Measurements from ENCODE around the gene CANT1. TPM values are rescaled to one million over a fixed set of nuclear protein-coding genes. Genes with fewer than 3 reads are reported as not detected.

CANT1 gene
- total and polyA plus RNA-seq, 2 of the 13 experiments (the other 11 are each of a cell fraction or from before 2014, with no cell fraction given): 34.1 to 42.1 TPM

- H4K20me1 ChIP-seq (ENCODE audit: insufficient read depth, low read length): no peaks in the 10 kb centered on the region; the same call in 1 of the 2 replicates
- DNase-seq (ENCODE audit: low spot score) (no peak), ATAC-seq (no peak), FAIRE-seq (no peak)
- WGBS (ENCODE audit: low lambda C conversion rate): 90% methylated on average over 17 of the region's 18 CpGs
- no peak for TF ChIP-seq ZBTB37 (CRISPR knock-in tag; IDR thresholded peaks at IDR 0.05)
- no peak for TF ChIP-seq PHF20 (CRISPR knock-in tag; IDR thresholded peaks at IDR 0.05)
- TF ChIP-seq RBM22 (optimal IDR thresholded peaks at IDR 0.05; ENCODE audit: low read length): peak; percentile 37
- H3K27ac ChIP-seq (ENCODE audit: extremely low read length, insufficient read depth, low read length): no peak overlapping the region
- peaks cover 8% of the 10 kb centered on the region for H3K79me2 ChIP-seq (ENCODE audit: insufficient read depth, low read length)
- no peaks in the 10 kb centered on the region for H3K27me3 ChIP-seq (ENCODE audit: control insufficient read depth in 1 of 2, insufficient read depth in 2 of 2, low read length in 2 of 2)
- H3K9me3 ChIP-seq (ENCODE audit: low read length): no peaks in the 10 kb centered on the region
- no peak overlapping the region for H3K4me2 ChIP-seq (ENCODE audit: low read depth, low read length)
- ChIA-PET CTCF (ENCODE audit: low intra/inter-chr PET ratio, low total read pairs) (no interaction called here), POLR2A (interaction anchor here (1.1 to 1.6 kb wide), 4 partner anchors 14 to 31 kb away, joined by 3 to 7 read pairs (median 4); partner anchors contain the start of genes CANT1 and LGALS3BP)
- H3K4me3 ChIP-seq (replicated peaks in 1 of 3; ENCODE audit: insufficient read depth in 1 of 3, low read depth in 2 of 3, low read length in 3 of 3): no peak overlapping the region
- in situ Hi-C loops (cut with HindIII; ENCODE audit: extremely low pct_ligation_motif_present, low pct_unique_long_range_greater_than_20kb) (no loop called here), intact Hi-C loops (cut with micrococcal nuclease; ENCODE audit: unreplicated experiment) (no loop called here)
- no peak overlapping the region for H3K9ac ChIP-seq (ENCODE audit: insufficient read depth, low read depth, low read length)
- H3K36me3 ChIP-seq (replicated peaks in 1 of 2; ENCODE audit: control insufficient read depth in 1 of 2, insufficient read depth in 2 of 2, low read length in 2 of 2): peaks cover 34 to 71% of the 10 kb centered on the region in 2 experiments
- H3K4me1 ChIP-seq (ENCODE audit: insufficient read depth, low read length): no peaks in the 10 kb centered on the region
- no TSS peak for BruUV-seq (replicated peaks)
- no peak overlapping the region for H2AFZ ChIP-seq (ENCODE audit: low read length)
Observed at GRCh38 chr17:78995761-78996451, 13.7 kb downstream of the CANT1 start.

- TF ChIP-seq AGO2 (optimal IDR thresholded peaks at IDR 0.05; ENCODE audit: low read depth, low read length) (peak; percentile 71), ZSCAN25 (CRISPR knock-in tag; IDR thresholded peaks at IDR 0.05) (peak; percentile 53; the same call in 1 of the 2 replicates), TBL1XR1 (IDR thresholded peaks at IDR 0.05; ENCODE audit: borderline replicate concordance, low read length, partially characterized antibody) (no peak), KLF9 (CRISPR knock-in tag; IDR thresholded peaks at IDR 0.05; ENCODE audit: low read depth) (no peak), NFE2L1 (CRISPR knock-in tag; IDR thresholded peaks at IDR 0.05; ENCODE audit: borderline replicate concordance) (no peak), KAT2B (IDR thresholded peaks at IDR 0.05; ENCODE audit: borderline replicate concordance, low read depth, low read length) (no peak), POLR2G (IDR thresholded peaks at IDR 0.05; ENCODE audit: low read depth, low read length) (0 out of 2 replicates have a peak, but pooled peaks have one; percentile 37), MAFF (IDR thresholded peaks at IDR 0.05; ENCODE audit: low read depth, low read length) (no peak), ZNF282 (IDR thresholded peaks at IDR 0.05; ENCODE audit: partially characterized antibody) (no peak), RBFOX2 (IDR thresholded peaks at IDR 0.05; ENCODE audit: low read depth, low read length) (0 out of 2 replicates have a peak, but pooled peaks have one; percentile 31), HDAC2 (CRISPR knock-in tag; IDR thresholded peaks at IDR 0.05) (no peak), SSRP1 (CRISPR knock-in tag; IDR thresholded peaks at IDR 0.05) (no peak)
- WGBS (ENCODE audit: low lambda C conversion rate): 98% methylated on average over 34 of the region's 34 CpGs
- Histone ChIP-seq H3K27ac (ENCODE audit: extremely low read length, insufficient read depth, low read length) (no peak overlapping the region), H3K9me3 (ENCODE audit: low read length) (no peaks in the 10 kb centered on the region), H3K27me3 (ENCODE audit: control insufficient read depth in 1 of 2, insufficient read depth in 2 of 2, low read length in 2 of 2) (no peaks in the 10 kb centered on the region), H3K9ac (ENCODE audit: insufficient read depth, low read depth, low read length) (no peak overlapping the region), H2AFZ (ENCODE audit: low read length) (no peak overlapping the region), H3K36me3 (replicated peaks in 1 of 2; ENCODE audit: control insufficient read depth in 1 of 2, insufficient read depth in 2 of 2, low read length in 2 of 2) (peaks cover 37 to 64% of the 10 kb centered on the region in 2 experiments), H4K20me1 (ENCODE audit: insufficient read depth, low read length) (no peaks in the 10 kb centered on the region; the same call in 1 of the 2 replicates), H3K4me2 (ENCODE audit: low read depth, low read length) (no peak overlapping the region), H3K4me3 (replicated peaks in 1 of 3; ENCODE audit: insufficient read depth in 1 of 3, low read depth in 2 of 3, low read length in 3 of 3) (no peak overlapping the region), H3K4me1 (ENCODE audit: insufficient read depth, low read length) (no peaks in the 10 kb centered on the region), H3K79me2 (ENCODE audit: insufficient read depth, low read length) (peaks cover 3% of the 10 kb centered on the region)
- intact Hi-C loops (cut with micrococcal nuclease; ENCODE audit: unreplicated experiment): no loop called here
- no peak for FAIRE-seq
- DNase-seq (ENCODE audit: low spot score): no peak
- no peak for ATAC-seq
- ChIA-PET POLR2A (interaction anchor here (1.0 to 1.6 kb wide), 3 partner anchors 14 to 31 kb away, joined by 3 to 7 read pairs (median 3); partner anchors contain the start of gene CANT1), CTCF (ENCODE audit: low intra/inter-chr PET ratio, low total read pairs) (no interaction called here)
- in situ Hi-C loops (cut with HindIII; ENCODE audit: extremely low pct_ligation_motif_present, low pct_unique_long_range_greater_than_20kb): no loop called here
- BruUV-seq (replicated peaks): no TSS peak
Observed at GRCh38 chr17:78995022-78995760, 14.4 kb downstream of the CANT1 start.
